Measurements from ENCODE around the gene NEU1.

- TF ChIP-seq ZNF274 (IDR thresholded peaks at IDR 0.05; ENCODE audit: low read depth, low read length) = no peak
- TF ChIP-seq YY1 (IDR thresholded peaks at IDR 0.05; ENCODE audit: insufficient read depth, insufficient read length) = no peak
- no peak for TF ChIP-seq SUZ12 (IDR thresholded peaks at IDR 0.05; ENCODE audit: extremely low read depth, insufficient read depth, insufficient read length)
Observed at GRCh38 chr6:31861150-31861549, 1.5 kb downstream of the NEU1 start.
